HCT116 (cell line): ENCODE data around the gene TPM2. TPM values are rescaled to one million over a fixed set of nuclear protein-coding genes. Genes with fewer than 3 reads are reported as not detected.

Experiments
- ATAC-seq: fragments of 200-7000 bp; cut with Tn5 transposase; 2 replicates; pipeline ENCODE4 v1.9.1; 2020; ENCODE audit warnings: mild to moderate bottlenecking, moderate library complexity
- BruUV-seq: library from RNA; stranded (reverse); fragments of 400-500 nt; replicated peaks from 2 replicates; lab custom pipeline; 2021; lab: Mats Ljungman, UMichigan
- CTCF ChIA-PET: fragments of 300-600 bp; sonication (Branson Sonifier 250); formaldehyde crosslinking; loops from one replicate; lab custom pipeline; 2021; ENCODE audit warnings: antibody characterized with exemption; lab: Charles Lee
- POLR2A ChIA-PET: fragments of 300-600, 350-600 bp; sonication (Branson Sonifier 250); formaldehyde crosslinking; loops from one replicate; lab custom pipeline; 2021; ENCODE audit warnings: antibody characterized with exemption; lab: Charles Lee
- RAD21 ChIA-PET, 2 experiments: fragments of 300-600 bp; sonication (Branson Sonifier 250); formaldehyde crosslinking; loops; one replicate each; lab custom pipeline; 2023; ENCODE audit warnings: low total read pairs in 2 of 2; ENCODE audit not compliant: uncharacterized antibody in 2 of 2, unreplicated experiment in 2 of 2, low non-redundant PET in 1 of 2; lab: Charles Lee
- DNase-seq: peaks from one replicate; pipeline ENCODE4 v3.0.0-alpha.2; 2010; ENCODE audit warnings: low read depth, low spot score
- H2AFZ ChIP-seq: fragments of 200-600 bp; shearing (Covaris generic), sonication (generic); 2 replicates; pipeline ENCODE4 v1.6.1; 2017; ENCODE audit warnings: low read depth, mixed run types, mixed read lengths, antibody characterized with exemption, low read length; ENCODE audit not compliant: poor library complexity, severe bottlenecking
- H3K27ac ChIP-seq: 2 replicates; pipeline ENCODE4 v1.5.1; 2012; ENCODE audit warnings: low read depth, low read length
- H3K27me3 ChIP-seq: fragments of 200-600 bp; sonication (generic); 2 replicates; pipeline ENCODE4 v1.6.1; 2016; ENCODE audit warnings: mixed run types, low read length, mixed read lengths; ENCODE audit not compliant: insufficient read depth
- H3K36me3 ChIP-seq, 2 experiments: fragments of 200-500 bp in 1 of 2; fragments of 200-600 bp in 1 of 2; sonication (Bioruptor generic) in 1 of 2; sonication (generic) in 1 of 2; 2 replicates each; pipeline versions ENCODE4 v1.5.1 to v1.6.1; 2014 to 2016; ENCODE audit warnings: low read length in 2 of 2, inconsistent platforms in 1 of 2, mixed read lengths in 1 of 2, mixed run types in 1 of 2; ENCODE audit not compliant: insufficient read depth in 2 of 2, control insufficient read depth in 1 of 2
- H3K4me1 ChIP-seq, 2 experiments: fragments of 200-600 bp in 1 of 2; sonication (generic) in 1 of 2; 2 replicates each; pipeline versions ENCODE4 v1.5.1 to v1.6.1; 2012 to 2017; ENCODE audit warnings: low read length in 2 of 2, inconsistent platforms in 1 of 2, mild to moderate bottlenecking in 1 of 2, mixed read lengths in 1 of 2, mixed run types in 1 of 2, moderate library complexity in 1 of 2; ENCODE audit not compliant: insufficient read depth in 2 of 2, control insufficient read depth in 1 of 2
- H3K4me2 ChIP-seq: fragments of 200-600 bp; sonication (generic); 2 replicates; pipeline ENCODE4 v1.6.1; 2017; ENCODE audit warnings: mixed run types, low read length, mixed read lengths
- H3K4me3 ChIP-seq, 2 experiments: fragments of 200-600 bp in 1 of 2; sonication (generic) in 1 of 2; replicated peaks in 1 of 2; 2 replicates each; pipeline ENCODE4 v1.5.1; 2011 to 2016; ENCODE audit warnings: low read length in 2 of 2, control low read depth in 1 of 2, low read depth in 1 of 2, mild to moderate bottlenecking in 1 of 2, mixed read lengths in 1 of 2, mixed run types in 1 of 2
- H3K79me2 ChIP-seq: fragments of 200-600 bp; sonication (generic); 2 replicates; pipeline ENCODE4 v1.6.1; 2017; ENCODE audit warnings: mild to moderate bottlenecking, mixed run types, low read length, moderate library complexity, mixed read lengths; ENCODE audit not compliant: insufficient read depth
- H3K9ac ChIP-seq: fragments of 200-600 bp; sonication (generic); 2 replicates; pipeline ENCODE4 v1.6.1; 2016; ENCODE audit warnings: low read length, mixed read lengths
- H3K9me2 ChIP-seq: fragments of 200-600 bp; sonication (generic), shearing (Covaris generic); 2 replicates; pipeline ENCODE4 v1.6.1; 2017; ENCODE audit warnings: mixed run types, mild to moderate bottlenecking, moderate library complexity; ENCODE audit not compliant: insufficient read depth
- H3K9me3 ChIP-seq, 2 experiments: fragments of 200-500 bp in 1 of 2; fragments of 200-600 bp in 1 of 2; sonication (Bioruptor generic) in 1 of 2; sonication (generic) in 1 of 2; 2 replicates each; pipeline ENCODE4 v1.6.1; 2014 to 2017; ENCODE audit warnings: low read length in 2 of 2, mixed read lengths in 2 of 2, inconsistent platforms in 1 of 2, low read depth in 1 of 2, mild to moderate bottlenecking in 1 of 2, mixed run types in 1 of 2, moderate library complexity in 1 of 2; ENCODE audit not compliant: control insufficient read depth in 1 of 2, insufficient read depth in 1 of 2
- H4K20me1 ChIP-seq: fragments of 200-600 bp; sonication (generic), shearing (Covaris generic); 2 replicates; pipeline ENCODE4 v1.6.1; 2017; ENCODE audit warnings: mixed run types, mild to moderate bottlenecking, moderate library complexity; ENCODE audit not compliant: insufficient read depth
- CBX3 ChIP-seq: IDR thresholded peaks from 2 replicates; pipeline ENCODE4 v1.6.1; 2012; ENCODE audit warnings: low read depth
- CEBPB ChIP-seq: IDR thresholded peaks from 2 replicates; pipeline ENCODE4 v1.6.1; 2012; ENCODE audit warnings: low read depth
- ELF1 ChIP-seq: IDR thresholded peaks from 2 replicates; pipeline ENCODE4 v1.6.1; 2012; ENCODE audit warnings: low read depth, borderline replicate concordance
- EZH2 ChIP-seq: fragments of 200-600 bp; sonication (generic); IDR thresholded peaks from 2 replicates; pipeline ENCODE4 v1.6.1; 2017; ENCODE audit warnings: antibody characterized with exemption, mixed run types
- EZH2phosphoT487 ChIP-seq: fragments of 200-600 bp; IDR thresholded peaks from 2 replicates; pipeline ENCODE4 v1.6.1; 2018; ENCODE audit warnings: antibody characterized with exemption, borderline replicate concordance
- FOSL1 ChIP-seq: IDR thresholded peaks from 2 replicates; pipeline ENCODE4 v1.6.1; 2012; ENCODE audit warnings: low read depth
- JUND ChIP-seq: IDR thresholded peaks from 2 replicates; pipeline ENCODE4 v1.6.1; 2012
- POLR2AphosphoS5 ChIP-seq: IDR thresholded peaks from 2 replicates; pipeline ENCODE4 v1.6.1; 2011; ENCODE audit warnings: mild to moderate bottlenecking, low read depth, low read length, moderate library complexity
- RAD21 ChIP-seq: IDR thresholded peaks from 2 replicates; pipeline ENCODE4 v1.6.1; 2012; ENCODE audit warnings: low read depth, mild to moderate bottlenecking
- SIN3A ChIP-seq: IDR thresholded peaks from 2 replicates; pipeline ENCODE4 v1.6.1; 2012; ENCODE audit warnings: low read depth
- SRF ChIP-seq: IDR thresholded peaks from 2 replicates; pipeline ENCODE4 v1.6.1; 2012; ENCODE audit warnings: low read depth
- TCF7L2 ChIP-seq: IDR thresholded peaks from 2 replicates; pipeline ENCODE4 v1.7.0; 2011; ENCODE audit warnings: borderline replicate concordance, inconsistent platforms; ENCODE audit not compliant: insufficient read depth, insufficient read length; ENCODE audit errors: extremely low read depth
- ZFX ChIP-seq: fragments of 450-650 bp; IDR thresholded peaks from 2 replicates; pipeline ENCODE4 v1.6.1; 2017
- intact Hi-C: fragments of 100-400 bp; cut with micrococcal nuclease; formaldehyde crosslinking; loops from 2 replicates; pipeline ENCODE4 v1.10.0; 2022
- total RNA-seq: library from RNA; stranded (reverse); gene quantifications from one replicate; pipeline ENCODE4 v1.2.1, GENCODE V29; 2021; ENCODE audit not compliant: unreplicated experiment
- TF ChIP-seq, protein P1 (sequence below): IDR thresholded peaks from 2 replicates; pipeline ENCODE4 v1.6.1; 2011; ENCODE audit warnings: mild to moderate bottlenecking, low read length, moderate library complexity; ENCODE audit not compliant: insufficient replicate concordance; ENCODE audit errors: extremely low read depth
- TF ChIP-seq, protein P2 (sequence below), 3 experiments: fragments of 200-600 bp in 1 of 3; sonication (generic) in 1 of 3; IDR thresholded peaks in 2 of 3; conservative IDR thresholded peaks in 1 of 3; 2 replicates each; pipeline ENCODE4 v1.5.1; 2012 to 2017; ENCODE audit warnings: low read depth in 2 of 3, low read length in 2 of 3, antibody characterized with exemption in 1 of 3, borderline replicate concordance in 1 of 3, control low read depth in 1 of 3, mild to moderate bottlenecking in 1 of 3, mixed read lengths in 1 of 3, mixed run types in 1 of 3, moderate library complexity in 1 of 3; ENCODE audit not compliant: insufficient read depth in 1 of 3

The TPM2 gene
- total RNA-seq, 1 experiment from 2014 or later = 278 TPM

GRCh38 chr9:35685506-35685905 lies 4.2 kb downstream of the TPM2 start:
- ChIA-PET POLR2A (no interaction called here), RAD21 (no interaction called here), CTCF (no interaction called here)
- no TSS peak for BruUV-seq
- no peak overlapping the region for H3K4me3 ChIP-seq
- H3K4me1 ChIP-seq = peaks cover 13 to 19% of the 10 kb centered on the region in 2 experiments
- H3K27ac ChIP-seq = no peak overlapping the region
- no peak overlapping the region for H3K4me2 ChIP-seq
- H3K9me2 ChIP-seq = no peaks in the 10 kb centered on the region
- H3K27me3 ChIP-seq = no peaks in the 10 kb centered on the region
- no peaks in the 10 kb centered on the region for H4K20me1 ChIP-seq
- TF ChIP-seq TCF7L2 (no peak), SIN3A (no peak)
- no peaks in the 10 kb centered on the region for H3K9me3 ChIP-seq
- H3K9ac ChIP-seq = no peak overlapping the region
- DNase-seq = no peak
- no peak for ATAC-seq
- H2AFZ ChIP-seq = no peak overlapping the region
- intact Hi-C loops = no loop called here
- peaks cover 45% of the 10 kb centered on the region for H3K79me2 ChIP-seq
- peaks cover 45 to 63% of the 10 kb centered on the region in 2 experiments; a peak in 3 of 4 replicates for H3K36me3 ChIP-seq

GRCh38 chr9:35684921-35685320 lies 4.8 kb downstream of the TPM2 start:
- DNase-seq = no peak
- no peak overlapping the region for H2AFZ ChIP-seq
- RAD21 ChIA-PET = no interaction called here
- intact Hi-C loops = no loop called here
- no peaks in the 10 kb centered on the region for H3K27me3 ChIP-seq
- TF ChIP-seq ZFX = no peak
- TF ChIP-seq EZH2phosphoT487 = no peak
- TF ChIP-seq POLR2AphosphoS5 = no peak
- no peak for TF ChIP-seq TCF7L2
- TF ChIP-seq, protein P1, sequence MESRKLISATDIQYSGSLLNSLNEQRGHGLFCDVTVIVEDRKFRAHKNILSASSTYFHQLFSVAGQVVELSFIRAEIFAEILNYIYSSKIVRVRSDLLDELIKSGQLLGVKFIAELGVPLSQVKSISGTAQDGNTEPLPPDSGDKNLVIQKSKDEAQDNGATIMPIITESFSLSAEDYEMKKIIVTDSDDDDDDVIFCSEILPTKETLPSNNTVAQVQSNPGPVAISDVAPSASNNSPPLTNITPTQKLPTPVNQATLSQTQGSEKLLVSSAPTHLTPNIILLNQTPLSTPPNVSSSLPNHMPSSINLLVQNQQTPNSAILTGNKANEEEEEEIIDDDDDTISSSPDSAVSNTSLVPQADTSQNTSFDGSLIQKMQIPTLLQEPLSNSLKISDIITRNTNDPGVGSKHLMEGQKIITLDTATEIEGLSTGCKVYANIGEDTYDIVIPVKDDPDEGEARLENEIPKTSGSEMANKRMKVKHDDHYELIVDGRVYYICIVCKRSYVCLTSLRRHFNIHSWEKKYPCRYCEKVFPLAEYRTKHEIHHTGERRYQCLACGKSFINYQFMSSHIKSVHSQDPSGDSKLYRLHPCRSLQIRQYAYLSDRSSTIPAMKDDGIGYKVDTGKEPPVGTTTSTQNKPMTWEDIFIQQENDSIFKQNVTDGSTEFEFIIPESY = no peak
- no peak for TF ChIP-seq SIN3A
- no peak for TF ChIP-seq ELF1
- TF ChIP-seq SRF = no peak
- no peak for TF ChIP-seq RAD21
- TF ChIP-seq FOSL1 = no peak
- no peak for TF ChIP-seq CBX3
- TF ChIP-seq EZH2 = no peak
- TF ChIP-seq CEBPB = no peak
- TF ChIP-seq, protein P2, sequence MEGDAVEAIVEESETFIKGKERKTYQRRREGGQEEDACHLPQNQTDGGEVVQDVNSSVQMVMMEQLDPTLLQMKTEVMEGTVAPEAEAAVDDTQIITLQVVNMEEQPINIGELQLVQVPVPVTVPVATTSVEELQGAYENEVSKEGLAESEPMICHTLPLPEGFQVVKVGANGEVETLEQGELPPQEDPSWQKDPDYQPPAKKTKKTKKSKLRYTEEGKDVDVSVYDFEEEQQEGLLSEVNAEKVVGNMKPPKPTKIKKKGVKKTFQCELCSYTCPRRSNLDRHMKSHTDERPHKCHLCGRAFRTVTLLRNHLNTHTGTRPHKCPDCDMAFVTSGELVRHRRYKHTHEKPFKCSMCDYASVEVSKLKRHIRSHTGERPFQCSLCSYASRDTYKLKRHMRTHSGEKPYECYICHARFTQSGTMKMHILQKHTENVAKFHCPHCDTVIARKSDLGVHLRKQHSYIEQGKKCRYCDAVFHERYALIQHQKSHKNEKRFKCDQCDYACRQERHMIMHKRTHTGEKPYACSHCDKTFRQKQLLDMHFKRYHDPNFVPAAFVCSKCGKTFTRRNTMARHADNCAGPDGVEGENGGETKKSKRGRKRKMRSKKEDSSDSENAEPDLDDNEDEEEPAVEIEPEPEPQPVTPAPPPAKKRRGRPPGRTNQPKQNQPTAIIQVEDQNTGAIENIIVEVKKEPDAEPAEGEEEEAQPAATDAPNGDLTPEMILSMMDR (IDR thresholded peaks at IDR 0.05 in 2 of 3, conservative IDR thresholded peaks at IDR 0.05 in 1 of 3; ENCODE audit: borderline replicate concordance in 1 of 3, insufficient read depth in 1 of 3, low read depth in 2 of 3, low read length in 2 of 3) = no peak
- no peak for TF ChIP-seq JUND
- TF ChIP-seq, all 23 proteins: peak for 0
- no peak overlapping the region for H3K4me3 ChIP-seq
- no peak overlapping the region for H3K27ac ChIP-seq
- POLR2A ChIA-PET = no interaction called here
- no TSS peak for BruUV-seq
- no peaks in the 10 kb centered on the region for H3K9me2 ChIP-seq
- no peaks in the 10 kb centered on the region for H4K20me1 ChIP-seq
- peaks cover 13 to 19% of the 10 kb centered on the region in 2 experiments for H3K4me1 ChIP-seq
- CTCF ChIA-PET = no interaction called here
- ATAC-seq = no peak
- no peak overlapping the region for H3K9ac ChIP-seq
- H3K9me3 ChIP-seq = no peaks in the 10 kb centered on the region
- H3K4me2 ChIP-seq = no peak overlapping the region
- peaks cover 45 to 63% of the 10 kb centered on the region in 2 experiments; a peak in 3 of 4 replicates for H3K36me3 ChIP-seq
- H3K79me2 ChIP-seq = peaks cover 45% of the 10 kb centered on the region
